ENCODE measurements around the gene CHPF. TPM values are rescaled to one million over a fixed set of nuclear protein-coding genes. Genes with fewer than 3 reads are reported as not detected.

CHPF gene
- total and polyA plus RNA-seq, 2 donors (not counting 1 experiment from before 2014, with no cell fraction given), result 1.3 to 5.2 TPM

DNA sequence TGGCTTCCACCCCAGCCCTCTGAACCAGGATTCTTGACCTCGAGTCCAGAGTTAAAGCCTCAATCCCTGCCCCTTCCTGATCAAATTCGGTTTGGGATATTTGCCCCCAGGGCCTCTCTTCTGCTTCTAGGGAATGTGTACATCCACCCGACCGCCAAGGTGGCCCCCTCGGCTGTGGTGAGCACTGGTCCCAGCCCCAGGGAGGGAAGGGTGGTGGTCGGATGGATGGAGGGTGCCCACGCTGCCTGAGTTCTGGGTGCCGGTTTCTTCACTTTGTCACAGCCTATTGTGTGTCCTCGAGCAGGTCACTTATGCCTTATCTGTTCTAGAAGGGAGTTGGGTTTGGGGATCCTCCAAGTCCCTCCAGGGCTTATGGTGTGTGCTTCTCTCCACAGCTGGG is 38.0 kb downstream of the CHPF start:
- WGBS (ENCODE audit: insufficient coverage), result 97% methylated on average over 9 of the region's 9 CpGs
- H3K27ac Mint-ChIP-seq, result no peak overlapping the region
- H3K4me3 Mint-ChIP-seq, result no peak overlapping the region
- Histone ChIP-seq H3K9me3 (ENCODE audit: control extremely low read depth in 1 of 3, control insufficient read depth in 2 of 3, insufficient read depth in 1 of 3, low read length in 2 of 3) (peaks cover 0 to 6% (median 0%) of the 10 kb centered on the region in 3 donors), H3K4me3 (ENCODE audit: control extremely low read depth in 1 of 5, extremely low read depth in 1 of 5, insufficient read depth in 1 of 5, low read depth in 2 of 5, low read length in 4 of 5) (no peak overlapping the region), H4K20me1 (ENCODE audit: control insufficient read depth, insufficient read depth, low read length, poor library complexity, severe bottlenecking) (no peaks in the 10 kb centered on the region), H3K4me2 (replicated peaks; ENCODE audit: low read depth, low read length, poor library complexity, severe bottlenecking) (no peak overlapping the region), H3K4me1 (ENCODE audit: control insufficient read depth in 2 of 2, insufficient read depth in 2 of 2, low read length in 2 of 2) (peaks cover 13 to 15% of the 10 kb centered on the region in 2 donors), H2AFZ (ENCODE audit: insufficient read depth, low read depth, low read length, poor library complexity, severe bottlenecking) (no peak overlapping the region), H3K36me3 (replicated peaks in 1 of 2; ENCODE audit: control extremely low read depth in 1 of 2, control insufficient read depth in 1 of 2, extremely low read depth in 1 of 2, insufficient read depth in 2 of 2, low read length in 1 of 2) (peaks cover 0 to 32% of the 10 kb centered on the region in 2 experiments), H3K79me2 (ENCODE audit: control insufficient read depth, insufficient read depth, low read length) (no peaks in the 10 kb centered on the region), H3K9ac (ENCODE audit: low read length) (no peak overlapping the region), H3K27me3 (replicated peaks in 1 of 4; ENCODE audit: control extremely low read depth in 1 of 4, control insufficient read depth in 3 of 4, insufficient read depth in 4 of 4, low read length in 3 of 4) (peaks cover 0 to 25% (median 7%) of the 10 kb centered on the region in 4 experiments), H3K27ac (ENCODE audit: low read length in 2 of 2) (no peak overlapping the region)
- H3K4me1 Mint-ChIP-seq, result peaks cover 14% of the 10 kb centered on the region
- CTCF ChIA-PET, result interaction anchor here (1.0 kb wide), 1 partner anchor 10 kb away, joined by 3 read pairs; a partner anchor contains a TSS
- H3K27me3 Mint-ChIP-seq, result peaks cover 19% of the 10 kb centered on the region
- POLR2A ChIA-PET, result no interaction called here
- DNase-seq, result no peak
- intact Hi-C loops (cut with micrococcal nuclease), result no loop called here
- no peak for TF ChIP-seq EZH2 (IDR thresholded peaks at IDR 0.05; ENCODE audit: borderline replicate concordance, insufficient read depth, low read depth, low read length, poor library complexity, severe bottlenecking)
- TF ChIP-seq, protein P1, sequence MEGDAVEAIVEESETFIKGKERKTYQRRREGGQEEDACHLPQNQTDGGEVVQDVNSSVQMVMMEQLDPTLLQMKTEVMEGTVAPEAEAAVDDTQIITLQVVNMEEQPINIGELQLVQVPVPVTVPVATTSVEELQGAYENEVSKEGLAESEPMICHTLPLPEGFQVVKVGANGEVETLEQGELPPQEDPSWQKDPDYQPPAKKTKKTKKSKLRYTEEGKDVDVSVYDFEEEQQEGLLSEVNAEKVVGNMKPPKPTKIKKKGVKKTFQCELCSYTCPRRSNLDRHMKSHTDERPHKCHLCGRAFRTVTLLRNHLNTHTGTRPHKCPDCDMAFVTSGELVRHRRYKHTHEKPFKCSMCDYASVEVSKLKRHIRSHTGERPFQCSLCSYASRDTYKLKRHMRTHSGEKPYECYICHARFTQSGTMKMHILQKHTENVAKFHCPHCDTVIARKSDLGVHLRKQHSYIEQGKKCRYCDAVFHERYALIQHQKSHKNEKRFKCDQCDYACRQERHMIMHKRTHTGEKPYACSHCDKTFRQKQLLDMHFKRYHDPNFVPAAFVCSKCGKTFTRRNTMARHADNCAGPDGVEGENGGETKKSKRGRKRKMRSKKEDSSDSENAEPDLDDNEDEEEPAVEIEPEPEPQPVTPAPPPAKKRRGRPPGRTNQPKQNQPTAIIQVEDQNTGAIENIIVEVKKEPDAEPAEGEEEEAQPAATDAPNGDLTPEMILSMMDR (IDR thresholded peaks at IDR 0.05), result no peak
- ATAC-seq (ENCODE audit: low read depth), result no peak
- no peaks in the 10 kb centered on the region for H3K9me3 Mint-ChIP-seq (ENCODE audit: insufficient read depth)

DNA sequence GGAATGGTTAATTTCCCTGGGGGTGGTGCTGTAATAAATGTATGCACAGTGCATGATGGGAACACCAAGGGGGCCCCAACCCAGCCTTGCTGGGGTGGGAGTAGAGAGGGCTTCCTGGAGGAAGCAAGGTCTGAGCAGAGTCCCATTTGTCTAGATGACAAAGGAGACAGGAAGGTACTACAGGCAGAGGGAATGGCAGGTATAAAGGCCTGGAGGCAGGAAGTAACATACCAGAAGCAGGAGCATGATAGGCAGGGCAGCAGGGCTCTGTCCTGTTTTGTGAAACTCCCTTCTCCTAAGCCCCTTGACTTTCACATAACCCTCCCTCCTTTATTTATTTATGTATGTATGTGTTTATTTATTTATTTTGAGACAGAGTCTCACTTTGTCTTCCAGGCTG is 41.0 kb downstream of the CHPF start:
- Histone ChIP-seq H3K4me1 (ENCODE audit: control insufficient read depth in 2 of 2, insufficient read depth in 2 of 2, low read length in 2 of 2) (peaks cover 12 to 17% of the 10 kb centered on the region in 2 donors), H3K9me3 (ENCODE audit: control extremely low read depth in 1 of 3, control insufficient read depth in 2 of 3, insufficient read depth in 1 of 3, low read length in 2 of 3) (peaks cover 0 to 5% (median 0%) of the 10 kb centered on the region in 3 donors), H3K9ac (ENCODE audit: low read length) (no peak overlapping the region), H3K4me3 (ENCODE audit: control extremely low read depth in 1 of 5, extremely low read depth in 1 of 5, insufficient read depth in 1 of 5, low read depth in 2 of 5, low read length in 4 of 5) (no peak overlapping the region), H3K27ac (ENCODE audit: low read length in 2 of 2) (no peak overlapping the region), H3K36me3 (replicated peaks in 1 of 2; ENCODE audit: control extremely low read depth in 1 of 2, control insufficient read depth in 1 of 2, extremely low read depth in 1 of 2, insufficient read depth in 2 of 2, low read length in 1 of 2) (peaks cover 0 to 32% of the 10 kb centered on the region in 2 experiments), H2AFZ (ENCODE audit: insufficient read depth, low read depth, low read length, poor library complexity, severe bottlenecking) (no peak overlapping the region), H4K20me1 (ENCODE audit: control insufficient read depth, insufficient read depth, low read length, poor library complexity, severe bottlenecking) (no peaks in the 10 kb centered on the region), H3K79me2 (ENCODE audit: control insufficient read depth, insufficient read depth, low read length) (peaks cover 19% of the 10 kb centered on the region), H3K27me3 (replicated peaks in 1 of 4; ENCODE audit: control extremely low read depth in 1 of 4, control insufficient read depth in 3 of 4, insufficient read depth in 4 of 4, low read length in 3 of 4) (peaks cover 0 to 6% (median 3%) of the 10 kb centered on the region in 4 experiments), H3K4me2 (replicated peaks; ENCODE audit: low read depth, low read length, poor library complexity, severe bottlenecking) (no peak overlapping the region)
- ChIA-PET POLR2A (no interaction called here), CTCF (no interaction called here)
- intact Hi-C loops (cut with micrococcal nuclease), result no loop called here
- ATAC-seq (ENCODE audit: low read depth) (no peak), DNase-seq (no peak)
- no peak overlapping the region for H3K4me3 Mint-ChIP-seq
- peaks cover 19% of the 10 kb centered on the region for H3K4me1 Mint-ChIP-seq
- TF ChIP-seq EZH2 (IDR thresholded peaks at IDR 0.05; ENCODE audit: borderline replicate concordance, insufficient read depth, low read depth, low read length, poor library complexity, severe bottlenecking), result no peak
- TF ChIP-seq, protein P1 (IDR thresholded peaks at IDR 0.05), result no peak
- H3K9me3 Mint-ChIP-seq (ENCODE audit: insufficient read depth), result no peaks in the 10 kb centered on the region
- peaks cover 9% of the 10 kb centered on the region for H3K27me3 Mint-ChIP-seq
- H3K27ac Mint-ChIP-seq, result no peak overlapping the region

All from B cell (primary cell).